Thyroid gland (tissue), 4 donors: ENCODE data around the gene REC114. TPM values are rescaled to one million over a fixed set of nuclear protein-coding genes. Genes with fewer than 3 reads are reported as not detected.

Experiments used
- DNase-seq, 2 donors: peaks; one replicate each; pipeline ENCODE4 v3.0.0-alpha.2; 2019
- H3K27ac ChIP-seq, 3 donors: fragments of 200-600 bp; sonication (generic); 1 replicate in 2 of 3; 2 replicates in 1 of 3; pipeline ENCODE4 v1.5.1; 2016 to 2019; ENCODE audit warnings: mild to moderate bottlenecking in 1 of 3, moderate library complexity in 1 of 3
- H3K27me3 ChIP-seq: fragments of 200-600 bp; sonication (generic); one replicate; pipeline ENCODE4 v1.5.1; 2019
- H3K36me3 ChIP-seq, 2 donors: fragments of 200-600 bp; sonication (generic); one replicate each; pipeline ENCODE4 v1.5.1; 2016 to 2019
- H3K4me1 ChIP-seq, 2 donors: fragments of 200-600 bp; sonication (generic); one replicate each; pipeline ENCODE4 v1.5.1; 2017 to 2019
- H3K4me3 ChIP-seq, 3 donors: fragments of 200-600 bp; sonication (generic); replicated peaks in 1 of 3; 1 replicate in 2 of 3; 2 replicates in 1 of 3; pipeline ENCODE4 v1.5.1; 2016; ENCODE audit warnings: mild to moderate bottlenecking in 1 of 3
- H3K9me3 ChIP-seq: fragments of 200-600 bp; sonication (generic); one replicate; pipeline ENCODE4 v1.5.1; 2017
- POLR2A ChIP-seq, 2 donors: fragments of 450-650 bp; IDR thresholded peaks; one replicate each; pipeline ENCODE4 v1.6.1; 2017; ENCODE audit warnings: antibody characterized with exemption in 2 of 2, mild to moderate bottlenecking in 2 of 2, moderate library complexity in 1 of 2
- whole genome bisulfite sequencing, 2 donors: methylation state at CpG; one replicate each; pipeline ENCODE4 v1.1.5; 2017; 5-methylcytosine and 5-hydroxymethylcytosine counted together
- intact Hi-C: fragments of 100-400 bp; cut with DNase I; formaldehyde crosslinking; loops from one replicate; pipeline ENCODE4 v1.15.1; 2023
- total RNA-seq, 4 donors: library from RNA; depleted of rRNA; stranded (reverse); fragments of >200 nt; gene quantifications; one replicate each; pipeline ENCODE4 v1.2.3, GENCODE V29; 2016
- TF ChIP-seq, protein P1 (sequence below), 6 experiments: fragments of 200-600 bp in 3 of 6; fragments of 450-650 bp in 3 of 6; sonication (generic) in 3 of 6; IDR thresholded peaks; one replicate each; pipeline ENCODE4 v1.5.1; 2016 to 2019; ENCODE audit warnings: antibody characterized with exemption in 6 of 6, mild to moderate bottlenecking in 2 of 6, inconsistent platforms in 1 of 6, moderate library complexity in 1 of 6

REC114 gene
- total RNA-seq, 4 donors from 2014 or later = not detected

DNA sequence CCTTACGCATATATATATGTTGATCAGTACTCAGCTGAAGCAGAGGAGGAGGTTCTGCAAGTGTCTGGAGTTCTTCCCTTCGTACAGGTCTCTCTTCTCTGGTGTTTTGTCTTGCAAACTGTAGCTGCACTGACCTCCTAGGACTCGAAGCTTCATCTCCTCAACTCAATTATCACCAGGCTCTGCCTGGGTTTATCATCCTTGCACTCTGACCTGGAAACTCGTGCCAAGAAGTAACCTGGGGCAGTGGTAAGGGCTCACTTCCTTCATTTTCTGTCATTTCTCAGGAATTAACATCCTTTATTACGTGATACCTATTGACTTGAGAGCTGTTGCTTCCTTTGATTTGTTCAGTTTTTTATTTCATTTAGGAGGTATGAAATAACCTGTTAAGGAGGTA, 14.4 kb downstream of the REC114 start:
- H3K9me3 ChIP-seq = no peaks in the 10 kb centered on the region
- 56 to 68% methylated on average over 5 of the region's 5 CpGs for WGBS, 2 donors
- intact Hi-C loops = no loop called here
- H3K27me3 ChIP-seq = no peaks in the 10 kb centered on the region
- no peaks in the 10 kb centered on the region for H3K36me3 ChIP-seq
- no peak for DNase-seq
- TF ChIP-seq, protein P1, sequence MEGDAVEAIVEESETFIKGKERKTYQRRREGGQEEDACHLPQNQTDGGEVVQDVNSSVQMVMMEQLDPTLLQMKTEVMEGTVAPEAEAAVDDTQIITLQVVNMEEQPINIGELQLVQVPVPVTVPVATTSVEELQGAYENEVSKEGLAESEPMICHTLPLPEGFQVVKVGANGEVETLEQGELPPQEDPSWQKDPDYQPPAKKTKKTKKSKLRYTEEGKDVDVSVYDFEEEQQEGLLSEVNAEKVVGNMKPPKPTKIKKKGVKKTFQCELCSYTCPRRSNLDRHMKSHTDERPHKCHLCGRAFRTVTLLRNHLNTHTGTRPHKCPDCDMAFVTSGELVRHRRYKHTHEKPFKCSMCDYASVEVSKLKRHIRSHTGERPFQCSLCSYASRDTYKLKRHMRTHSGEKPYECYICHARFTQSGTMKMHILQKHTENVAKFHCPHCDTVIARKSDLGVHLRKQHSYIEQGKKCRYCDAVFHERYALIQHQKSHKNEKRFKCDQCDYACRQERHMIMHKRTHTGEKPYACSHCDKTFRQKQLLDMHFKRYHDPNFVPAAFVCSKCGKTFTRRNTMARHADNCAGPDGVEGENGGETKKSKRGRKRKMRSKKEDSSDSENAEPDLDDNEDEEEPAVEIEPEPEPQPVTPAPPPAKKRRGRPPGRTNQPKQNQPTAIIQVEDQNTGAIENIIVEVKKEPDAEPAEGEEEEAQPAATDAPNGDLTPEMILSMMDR (IDR thresholded peaks at IDR 0.05) = no peak
- no peaks in the 10 kb centered on the region for H3K4me1 ChIP-seq
- H3K4me3 ChIP-seq = no peak overlapping the region
- H3K27ac ChIP-seq = no peak overlapping the region

- intact Hi-C loops = no loop called here
- H3K27me3 ChIP-seq = no peaks in the 10 kb centered on the region
- DNase-seq = no peak
- no peaks in the 10 kb centered on the region for H3K4me1 ChIP-seq
- no peaks in the 10 kb centered on the region for H3K9me3 ChIP-seq
- TF ChIP-seq POLR2A (IDR thresholded peaks at IDR 0.05) = no peak
- TF ChIP-seq, protein P1 (IDR thresholded peaks at IDR 0.05) = no peak
- no peak overlapping the region for H3K27ac ChIP-seq
- no peak overlapping the region for H3K4me3 ChIP-seq
- no peaks in the 10 kb centered on the region for H3K36me3 ChIP-seq
Observed at GRCh38 chr15:73460662-73461061, 17.7 kb downstream of the REC114 start.

DNA sequence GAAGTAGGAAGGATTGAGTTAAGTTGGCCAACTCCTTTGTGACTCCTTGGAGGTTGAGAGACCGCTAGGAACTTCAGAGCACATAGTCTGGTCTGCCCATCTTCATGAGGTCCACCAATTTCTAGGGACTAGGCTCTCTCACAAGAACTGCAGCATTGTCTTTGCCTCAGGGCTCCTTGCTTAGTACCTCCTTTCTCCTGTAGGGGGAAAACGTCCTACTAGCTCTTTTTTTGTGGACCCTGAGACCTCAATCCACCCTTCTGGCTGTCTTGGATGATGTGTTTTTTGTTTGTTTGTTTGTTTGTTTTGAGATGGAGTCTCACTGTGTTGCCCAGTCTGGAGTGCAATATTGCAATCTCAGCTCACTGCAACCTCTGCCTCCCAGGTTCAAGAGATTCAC, 21.6 kb downstream of the REC114 start:
- Histone ChIP-seq H3K27me3 (no peaks in the 10 kb centered on the region), H3K27ac (no peak overlapping the region), H3K4me3 (no peak overlapping the region), H3K9me3 (no peaks in the 10 kb centered on the region), H3K4me1 (no peaks in the 10 kb centered on the region), H3K36me3 (no peaks in the 10 kb centered on the region)
- intact Hi-C loops = no loop called here
- no peak for TF ChIP-seq POLR2A (IDR thresholded peaks at IDR 0.05)
- TF ChIP-seq, protein P1 (IDR thresholded peaks at IDR 0.05) = no peak
- no peak for DNase-seq
- WGBS, 2 donors = 54 to 71% methylated on average over 2 of the region's 2 CpGs

DNA sequence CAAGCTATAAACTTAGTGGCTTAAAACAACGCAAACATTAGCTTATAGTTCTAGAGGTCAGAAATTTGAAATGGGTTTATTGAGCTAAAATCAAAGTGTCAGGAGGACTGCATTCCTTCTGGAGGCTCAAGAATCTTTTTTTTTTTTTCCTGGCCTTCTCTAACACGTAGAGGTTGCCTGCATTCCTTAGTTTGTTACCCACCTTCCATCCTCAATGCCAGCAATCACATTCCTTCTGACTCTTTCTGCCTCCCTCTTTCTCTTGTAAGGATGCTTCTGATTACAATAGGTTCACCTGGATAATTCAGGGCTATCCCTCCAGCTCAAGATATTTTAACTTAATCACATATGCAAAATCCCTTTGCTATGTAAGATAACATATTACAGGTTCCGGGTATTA, 24.8 kb downstream of the REC114 start:
- no peaks in the 10 kb centered on the region for H3K9me3 ChIP-seq
- WGBS, 2 donors = 75 to 76% methylated on average over 3 of the region's 3 CpGs
- H3K4me1 ChIP-seq = no peaks in the 10 kb centered on the region
- no peaks in the 10 kb centered on the region for H3K27me3 ChIP-seq
- H3K36me3 ChIP-seq = no peaks in the 10 kb centered on the region
- no peak overlapping the region for H3K27ac ChIP-seq
- DNase-seq = no peak
- intact Hi-C loops = no loop called here
- no peak overlapping the region for H3K4me3 ChIP-seq
- TF ChIP-seq, protein P1 (IDR thresholded peaks at IDR 0.05) = no peak
- no peak for TF ChIP-seq POLR2A (IDR thresholded peaks at IDR 0.05)

DNA sequence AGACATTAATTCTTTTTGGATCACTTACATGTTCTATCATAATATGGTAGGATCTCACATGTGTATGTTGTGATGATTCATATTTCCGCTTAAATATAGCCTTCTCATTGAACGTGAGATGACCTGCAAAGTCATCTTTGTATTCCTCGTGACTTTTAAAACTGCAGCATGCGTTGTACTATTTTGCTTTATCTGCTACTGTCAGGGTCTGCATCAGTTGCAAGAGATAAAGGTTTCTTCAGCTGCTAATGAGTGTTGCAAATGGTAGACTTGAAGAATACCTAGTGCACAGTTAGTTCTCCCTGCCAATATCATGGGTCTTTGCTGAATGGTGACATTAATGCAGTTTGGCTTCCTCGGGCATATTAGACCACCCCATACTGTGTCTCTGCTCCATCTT, 31.8 kb downstream of the REC114 start:
- H3K4me1 ChIP-seq = no peaks in the 10 kb centered on the region
- DNase-seq = no peak
- no peak overlapping the region for H3K27ac ChIP-seq
- TF ChIP-seq, protein P1 (IDR thresholded peaks at IDR 0.05) = no peak
- no peak for TF ChIP-seq POLR2A (IDR thresholded peaks at IDR 0.05)
- H3K36me3 ChIP-seq = no peaks in the 10 kb centered on the region
- no peaks in the 10 kb centered on the region for H3K27me3 ChIP-seq
- intact Hi-C loops = no loop called here
- H3K9me3 ChIP-seq = no peaks in the 10 kb centered on the region
- 91 to 95% methylated on average over 5 of the region's 5 CpGs for WGBS, 2 donors
- no peak overlapping the region for H3K4me3 ChIP-seq
